Stimulated activated CD4-positive, alpha-beta T cell treated with anti-CD3 and anti-CD28 coated beads, Interleukin-1b, Interleukin-23, amount 100 ng/mL, for 4 hours (primary cell): ENCODE measurements around the gene OCEL1.
"Not testable (repeated sequence)": the region's sequence is repeated elsewhere in the genome, so short reads cannot be mapped to it uniquely, and the experiment has no call there.

Experiments
- DNase-seq, 2 donors: peaks; one replicate each; pipeline ENCODE4 v3.0.0-alpha.2; 2020; ENCODE audit warnings: low read depth in 2 of 2

Gene OCEL1, protein sequence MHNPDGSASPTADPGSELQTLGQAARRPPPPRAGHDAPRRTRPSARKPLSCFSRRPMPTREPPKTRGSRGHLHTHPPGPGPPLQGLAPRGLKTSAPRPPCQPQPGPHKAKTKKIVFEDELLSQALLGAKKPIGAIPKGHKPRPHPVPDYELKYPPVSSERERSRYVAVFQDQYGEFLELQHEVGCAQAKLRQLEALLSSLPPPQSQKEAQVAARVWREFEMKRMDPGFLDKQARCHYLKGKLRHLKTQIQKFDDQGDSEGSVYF

DNA sequence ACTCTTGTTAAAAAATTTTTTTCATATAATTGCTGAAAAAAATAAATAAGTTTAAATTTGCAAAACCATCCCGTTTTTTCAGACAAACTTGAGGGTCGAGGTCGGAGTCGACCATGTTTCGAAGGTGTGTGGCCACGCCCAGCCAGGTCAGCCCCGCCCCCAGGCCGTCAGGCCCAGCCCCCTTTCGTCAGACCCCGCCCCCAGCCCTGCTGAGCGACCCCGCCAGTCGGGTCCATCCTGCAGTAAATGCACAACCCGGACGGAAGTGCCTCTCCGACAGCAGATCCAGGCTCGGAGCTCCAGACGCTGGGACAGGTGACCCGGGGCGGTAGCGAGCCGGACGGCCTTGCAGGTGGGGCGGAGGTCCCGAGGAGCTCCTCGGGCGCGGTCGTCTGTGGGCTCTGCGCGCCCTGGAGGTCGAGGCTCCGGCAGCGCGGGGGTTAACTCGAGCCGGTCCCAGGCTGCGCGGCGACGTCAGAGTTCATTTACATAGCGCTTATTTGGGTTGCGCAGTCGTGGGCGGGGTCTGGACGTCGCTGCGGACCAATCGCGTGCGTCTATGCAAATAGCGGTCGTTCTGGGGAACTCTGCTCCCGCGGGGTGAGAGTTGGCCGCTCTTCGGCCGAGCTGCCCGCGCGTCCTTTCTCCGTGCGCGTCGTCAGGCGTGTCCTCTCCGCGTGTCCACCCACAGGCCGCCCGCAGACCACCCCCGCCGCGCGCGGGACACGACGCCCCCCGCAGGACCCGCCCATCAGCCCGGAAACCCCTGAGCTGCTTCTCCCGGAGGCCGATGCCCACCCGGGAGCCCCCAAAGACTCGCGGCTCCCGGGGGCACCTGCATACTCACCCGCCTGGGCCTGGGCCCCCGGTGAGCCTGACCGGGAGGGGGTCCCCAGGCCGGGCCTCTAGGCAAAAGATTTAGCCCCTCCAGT is at the start of gene OCEL1:
TSS of gene OCEL1 (plus strand) at position 225 of the 932 bp plus-strand sequence. CDS start at position 247, 22 bp downstream.
- DNase-seq, result peak; percentile 95 to 96

DNA sequence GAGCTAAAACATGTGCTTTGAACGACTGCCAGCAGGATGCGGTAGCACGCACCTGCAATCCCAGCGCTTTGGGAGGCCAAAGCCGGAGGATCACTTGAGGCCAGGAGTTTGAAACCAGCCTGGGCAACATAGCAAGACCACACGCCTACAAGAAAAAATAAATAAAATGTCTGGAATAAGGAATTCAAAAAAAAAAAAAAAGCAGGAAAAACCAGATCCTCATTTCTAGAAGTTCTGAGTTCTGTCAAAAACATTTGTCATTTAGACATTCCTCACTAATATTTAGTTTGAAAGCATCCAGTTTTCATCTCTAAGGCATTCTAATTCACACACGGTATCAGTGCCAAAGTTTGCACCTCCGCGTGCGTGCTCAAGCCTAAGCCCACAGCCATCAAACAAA is 47.7 kb upstream of the OCEL1 start:
- no peak for DNase-seq

DNA sequence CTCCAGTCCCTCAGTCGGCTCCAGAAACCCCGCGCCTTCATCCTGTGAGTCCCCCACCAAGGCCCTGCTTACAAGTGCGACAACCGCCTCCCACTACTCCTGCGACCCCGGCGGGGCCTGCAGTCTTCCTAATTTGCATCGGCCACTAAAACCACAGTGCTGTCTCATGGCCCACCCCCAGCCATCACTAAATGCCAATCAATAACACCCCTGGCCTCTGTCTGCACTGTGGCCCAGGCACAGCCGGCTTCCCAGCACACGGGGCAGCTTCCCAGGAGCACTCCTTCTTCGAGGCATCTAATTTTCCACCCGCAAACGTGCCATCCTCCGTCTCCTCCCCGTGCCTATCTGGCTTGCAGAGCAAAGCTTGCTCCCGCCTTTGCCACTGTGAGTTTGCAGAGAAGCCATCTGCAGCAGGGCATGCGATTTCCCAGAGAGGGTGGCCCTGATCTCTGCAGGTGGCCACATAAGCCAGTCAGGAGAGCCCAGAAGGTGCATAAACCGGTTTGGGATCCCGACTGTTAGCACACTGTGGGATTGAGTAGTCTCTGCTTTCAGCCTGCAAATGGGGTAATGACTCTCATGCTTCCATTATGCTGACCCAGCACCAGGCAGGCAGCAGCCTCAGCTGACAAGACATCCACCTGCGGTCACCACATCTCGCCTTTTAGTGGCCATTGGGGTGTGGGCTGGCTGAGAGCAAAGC is 44.9 kb upstream of the OCEL1 start:
- no peak for DNase-seq

DNA sequence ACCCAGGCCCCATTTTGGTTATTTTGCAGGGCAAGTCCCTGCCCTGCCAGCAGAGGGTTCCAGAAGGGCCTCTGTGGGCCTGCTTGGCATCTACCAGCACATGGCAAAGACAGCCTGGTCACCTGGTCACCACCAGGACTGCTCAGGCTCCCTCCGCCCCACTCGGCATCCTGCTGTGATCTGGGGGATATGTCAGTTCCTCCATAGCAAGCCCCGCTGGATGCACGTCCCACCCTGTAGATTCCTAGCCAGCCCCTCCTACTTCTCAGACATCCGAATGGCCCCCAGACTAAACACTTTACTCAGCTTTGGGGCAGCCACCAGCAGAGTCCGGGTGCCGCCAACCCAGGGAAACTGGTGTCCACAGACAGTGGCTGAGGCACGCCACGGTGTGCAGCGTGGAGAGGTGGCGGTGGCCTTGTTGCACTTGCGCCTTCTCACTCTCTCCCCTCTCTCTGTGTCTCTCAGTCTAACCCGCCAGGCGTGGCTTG is 42.7 kb upstream of the OCEL1 start:
- no peak for DNase-seq

DNA sequence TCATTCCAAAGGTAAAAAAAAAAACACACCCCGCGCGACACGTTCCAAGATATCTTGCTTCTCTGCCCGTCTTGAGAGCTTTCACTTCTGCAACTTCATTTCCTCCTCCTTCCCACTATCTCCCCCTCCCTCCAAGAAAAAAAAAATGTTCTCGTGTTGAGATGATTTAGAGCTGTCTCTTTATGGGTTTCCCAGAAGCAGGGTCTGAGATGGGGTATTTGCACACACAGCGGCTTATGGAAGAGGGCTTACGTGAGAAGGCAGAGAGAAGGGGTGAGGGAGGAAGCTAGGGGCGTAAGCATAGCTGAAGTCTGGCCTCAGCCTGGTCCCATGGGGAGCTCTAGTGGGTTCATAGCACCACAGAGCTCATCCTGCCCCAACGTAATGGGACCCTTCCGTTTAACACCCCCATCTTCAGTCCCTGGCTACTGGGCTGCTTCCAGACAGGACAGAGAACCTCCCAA is 42.1 kb upstream of the OCEL1 start:
- no peak for DNase-seq

DNA sequence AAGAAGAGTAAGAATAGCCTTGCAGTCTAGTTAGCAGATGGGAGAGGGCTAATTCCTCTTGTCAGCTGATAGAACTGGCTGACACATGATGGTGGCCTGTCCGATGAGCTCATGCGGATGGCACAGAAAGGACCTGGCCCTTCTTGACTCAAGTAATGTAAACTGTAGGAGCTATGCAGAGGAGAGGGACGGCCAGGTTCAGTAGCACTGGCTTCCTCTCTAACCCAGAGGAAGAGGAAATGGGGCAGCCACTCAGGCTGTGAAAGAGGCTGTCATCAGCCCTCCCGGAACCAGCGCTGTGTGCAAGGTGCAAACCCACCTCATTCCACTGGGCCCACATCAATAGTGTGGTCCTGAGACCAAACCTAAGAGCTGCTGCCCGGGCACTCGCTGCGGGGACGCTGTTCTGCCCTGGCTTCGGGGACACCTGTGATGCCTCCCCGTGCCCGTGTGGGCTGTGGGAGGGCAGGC is 41.6 kb upstream of the OCEL1 start:
- DNase-seq, result peak in 1 of 2 donors; percentile 22

DNA sequence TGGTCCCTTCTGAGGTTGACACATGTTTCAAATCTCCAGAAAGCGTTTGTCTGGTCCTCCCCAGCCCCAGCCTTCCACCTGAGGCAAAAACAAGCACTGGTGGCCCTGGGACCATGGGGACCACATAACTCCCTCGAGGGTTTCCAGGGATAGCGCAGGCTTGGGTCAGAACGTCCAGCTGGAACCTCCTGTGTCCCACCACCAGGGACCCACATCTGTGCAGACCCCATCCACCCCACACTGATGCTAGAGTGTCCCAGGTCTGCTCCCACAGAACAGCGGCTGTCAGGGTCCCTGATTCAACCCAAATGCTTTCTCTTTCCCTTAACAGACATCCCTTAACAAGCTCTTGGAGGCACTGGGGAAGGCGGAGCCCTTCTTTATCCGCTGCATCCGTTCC is 40.4 kb upstream of the OCEL1 start:
- no peak for DNase-seq

DNA sequence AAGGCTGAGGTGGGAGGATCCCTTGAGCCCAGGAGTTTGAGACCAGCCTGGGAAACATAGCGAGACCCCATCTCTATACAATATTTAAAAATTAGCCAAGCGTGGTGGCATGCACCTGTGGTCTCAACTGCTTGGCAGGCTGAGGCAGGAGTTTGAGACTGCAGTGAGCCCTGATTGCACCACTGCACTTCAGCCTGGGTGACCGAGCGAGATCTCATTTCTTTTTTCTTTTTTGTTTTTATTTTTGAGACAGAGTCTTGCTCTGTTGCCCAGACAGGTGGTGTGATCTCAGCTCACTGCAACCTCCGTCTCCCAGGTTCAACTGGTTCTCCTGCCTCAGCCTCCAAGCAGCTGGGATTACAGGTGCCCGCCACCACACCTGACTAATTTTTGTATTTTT is 34.3 kb upstream of the OCEL1 start:
- not testable (repeated sequence) for DNase-seq

DNA sequence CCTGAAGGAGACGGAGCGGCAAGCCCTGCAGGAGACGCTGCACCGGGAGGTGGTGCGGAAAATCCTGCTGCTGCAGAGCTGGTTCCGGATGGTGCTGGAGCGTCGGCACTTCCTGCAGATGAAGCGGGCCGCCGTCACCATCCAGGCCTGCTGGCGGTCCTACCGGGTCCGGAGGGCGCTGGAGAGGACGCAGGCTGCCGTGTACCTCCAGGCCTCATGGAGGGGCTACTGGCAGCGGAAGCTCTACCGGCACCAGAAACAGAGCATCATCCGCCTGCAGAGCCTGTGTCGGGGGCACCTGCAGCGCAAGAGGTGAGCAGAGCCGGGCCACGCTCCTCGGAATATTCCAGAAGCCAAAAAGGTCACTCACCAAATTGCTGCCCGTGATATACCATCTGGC is 33.3 kb upstream of the OCEL1 start:
- no peak for DNase-seq

DNA sequence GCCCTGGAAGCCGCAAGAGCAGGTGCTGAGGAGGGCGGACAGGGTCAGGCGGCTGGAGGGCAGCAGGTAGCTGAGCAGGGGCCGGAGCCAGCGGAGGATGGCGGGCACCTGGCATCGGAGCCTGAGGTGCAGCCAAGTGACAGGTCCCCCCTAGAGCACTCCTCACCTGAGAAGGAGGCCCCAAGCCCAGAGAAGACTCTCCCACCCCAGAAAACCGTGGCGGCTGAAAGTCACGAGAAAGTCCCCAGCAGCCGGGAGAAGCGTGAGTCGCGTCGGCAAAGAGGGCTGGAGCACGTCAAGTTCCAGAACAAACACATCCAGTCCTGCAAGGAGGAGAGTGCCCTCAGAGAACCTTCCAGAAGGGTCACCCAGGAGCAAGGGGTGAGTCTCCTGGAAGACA is 31.4 kb upstream of the OCEL1 start:
- no peak for DNase-seq

DNA sequence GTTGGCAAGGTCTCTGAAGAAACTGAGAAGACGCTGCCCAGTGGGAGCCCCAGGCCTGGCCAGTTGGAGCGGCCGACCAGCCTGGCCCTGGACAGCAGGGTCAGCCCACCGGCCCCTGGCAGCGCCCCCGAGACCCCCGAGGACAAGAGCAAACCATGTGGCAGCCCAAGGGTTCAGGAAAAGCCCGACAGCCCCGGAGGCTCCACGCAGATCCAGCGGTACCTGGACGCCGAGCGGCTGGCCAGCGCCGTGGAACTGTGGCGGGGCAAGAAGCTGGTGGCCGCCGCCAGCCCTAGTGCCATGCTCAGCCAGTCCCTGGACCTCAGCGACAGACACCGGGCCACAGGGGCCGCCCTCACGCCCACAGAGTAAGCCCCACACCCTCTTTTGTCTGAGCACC is 30.9 kb upstream of the OCEL1 start:
- DNase-seq, result no peak

DNA sequence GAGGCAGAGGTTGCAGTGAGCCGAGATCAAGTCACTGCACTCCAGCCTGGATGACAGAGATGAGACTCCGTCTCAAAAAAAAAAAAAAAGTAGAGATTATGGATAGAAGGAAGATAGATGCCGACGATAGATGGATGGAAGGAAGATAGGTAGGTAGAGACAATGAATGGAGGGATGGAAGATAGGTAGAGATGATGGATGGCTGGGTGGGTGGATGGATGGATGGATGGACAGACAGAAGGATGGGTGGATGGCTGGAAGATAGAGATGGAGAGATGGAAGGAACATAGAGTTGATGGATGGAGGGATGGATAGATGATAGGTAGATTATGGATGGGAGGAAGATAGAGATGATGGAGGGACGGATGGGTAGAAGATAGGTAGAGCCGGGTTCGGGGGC is 29.4 kb upstream of the OCEL1 start:
- no peak for DNase-seq

DNA sequence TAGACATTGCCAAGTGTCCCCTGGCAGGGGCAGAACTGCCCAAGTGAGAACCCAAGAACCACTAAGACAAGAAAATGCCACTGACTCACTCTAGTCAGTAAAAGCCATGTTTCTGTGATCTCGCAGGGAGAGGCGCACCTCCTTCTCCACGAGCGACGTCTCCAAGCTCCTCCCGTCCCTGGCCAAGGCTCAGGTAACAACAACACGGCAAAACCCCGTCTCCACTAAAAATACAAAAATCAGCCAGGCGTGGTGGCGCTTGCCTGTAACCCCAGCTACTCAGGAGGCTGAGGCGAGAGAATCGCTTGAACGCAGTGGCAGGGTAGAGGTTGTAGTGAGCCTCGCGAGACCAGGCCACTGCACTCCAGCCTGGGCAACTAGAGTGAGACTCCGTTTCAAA is 28.4 kb upstream of the OCEL1 start:
- DNase-seq, result no peak

DNA sequence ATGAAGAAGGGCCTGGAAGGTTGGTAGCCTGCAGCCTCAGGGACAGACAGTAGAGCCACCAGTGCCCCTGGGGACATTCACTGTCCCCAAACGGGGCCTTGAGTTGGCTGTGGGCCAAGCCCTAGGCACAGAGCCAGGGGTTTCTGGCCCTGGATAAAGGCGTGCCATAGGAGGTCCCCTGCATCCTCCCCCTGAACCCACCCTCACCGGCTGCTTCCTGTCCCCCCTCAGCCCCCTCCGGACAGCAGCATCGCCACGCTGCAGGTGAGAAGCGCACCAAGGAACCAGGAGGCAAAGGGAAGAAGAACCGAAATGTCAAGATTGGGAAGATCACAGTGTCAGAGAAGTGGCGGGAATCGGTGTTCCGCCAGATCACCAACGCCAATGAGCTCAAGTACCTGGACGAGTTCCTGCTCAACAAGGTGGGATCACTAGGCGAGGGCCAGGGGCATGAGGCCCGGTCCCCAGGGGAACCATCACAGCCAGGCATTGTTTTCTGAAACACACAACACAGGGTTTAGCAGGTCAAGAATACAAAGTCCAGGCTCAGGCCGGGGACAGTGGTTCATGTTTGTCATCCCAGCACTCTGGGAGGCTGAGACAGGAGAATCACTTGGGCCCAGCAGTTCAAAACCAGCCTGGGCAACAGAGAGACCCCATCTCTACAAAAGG is 25.5 kb upstream of the OCEL1 start:
- no peak for DNase-seq

DNA sequence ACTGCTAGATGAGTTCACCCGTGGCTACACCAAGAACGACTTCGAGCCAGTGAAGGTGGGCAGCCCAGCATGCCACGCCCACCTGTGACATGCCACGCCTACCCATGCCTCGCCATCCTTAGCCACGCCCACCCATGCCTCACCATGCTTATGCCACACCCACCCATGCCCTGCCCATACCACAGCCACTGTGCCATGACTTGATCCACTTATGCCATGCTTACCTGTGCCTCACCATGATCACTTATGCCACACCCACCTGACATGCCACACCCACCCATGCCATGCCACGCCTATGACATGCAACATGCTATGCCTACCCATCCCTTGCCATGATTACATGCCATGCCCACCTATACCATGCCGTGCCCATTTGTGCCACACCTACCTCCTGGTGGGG is 23.8 kb upstream of the OCEL1 start:
- no peak for DNase-seq

DNA sequence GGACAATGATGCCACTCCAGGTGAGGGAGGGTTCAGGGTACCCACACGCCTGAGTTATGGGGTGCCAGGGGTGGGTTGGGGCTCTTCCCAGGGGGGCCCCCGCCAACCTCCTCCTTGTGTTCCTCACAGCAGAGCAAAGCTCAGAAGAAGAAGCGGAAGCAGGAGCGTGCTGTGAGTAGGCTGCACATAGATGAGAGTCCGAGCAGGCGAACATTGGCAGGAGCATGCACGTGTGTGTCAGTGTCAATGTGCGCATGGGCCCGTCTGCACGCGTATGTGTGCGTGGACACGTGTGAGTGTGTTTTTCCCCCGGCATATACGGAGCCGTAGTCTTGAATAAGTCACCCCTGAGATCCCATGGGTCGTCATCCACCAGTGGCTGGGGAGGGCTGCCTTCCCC is 23.3 kb upstream of the OCEL1 start:
- DNase-seq, result no peak

DNA sequence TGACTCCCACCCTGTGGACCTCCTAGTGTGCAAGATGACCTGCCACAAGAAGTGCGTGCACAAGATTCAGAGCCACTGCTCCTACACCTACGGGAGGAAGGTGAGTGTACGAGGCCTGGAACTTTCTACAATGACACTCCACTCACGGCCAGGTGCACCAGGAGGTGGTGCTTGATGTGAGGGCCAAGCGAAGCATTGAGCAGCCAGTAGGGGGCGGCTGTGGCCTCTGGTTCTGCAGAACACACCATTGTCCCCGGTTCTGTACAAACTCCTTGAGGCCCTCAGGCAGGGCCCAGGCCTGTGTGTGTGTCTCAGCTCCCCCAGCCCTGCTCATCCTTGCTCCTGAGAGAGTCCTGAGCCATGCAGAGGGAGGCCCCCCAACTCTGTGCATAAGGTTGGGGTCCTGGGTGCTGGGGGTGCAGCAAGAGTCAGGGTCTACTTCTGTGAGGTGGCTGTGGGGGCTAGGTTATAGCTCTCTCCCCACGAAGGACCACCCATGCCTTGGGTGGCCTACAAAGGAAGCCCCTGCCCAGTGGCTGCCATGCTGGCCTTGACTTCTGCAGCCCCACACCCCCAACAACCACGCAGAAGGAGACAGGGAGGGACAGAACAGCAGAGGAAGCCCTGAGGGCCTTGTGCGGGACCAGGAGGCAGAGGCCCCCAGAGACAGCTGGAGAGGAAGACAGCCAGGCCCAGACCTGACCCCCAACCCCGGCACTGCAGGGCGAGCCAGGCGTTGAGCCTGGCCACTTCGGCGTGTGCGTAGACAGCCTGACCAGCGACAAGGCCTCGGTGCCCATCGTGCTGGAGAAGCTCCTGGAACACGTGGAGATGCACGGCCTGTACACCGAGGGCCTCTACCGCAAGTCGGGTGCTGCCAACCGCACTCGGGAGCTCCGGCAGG is 20.5 kb upstream of the OCEL1 start:
- peak; percentile 43 to 46 for DNase-seq

DNA sequence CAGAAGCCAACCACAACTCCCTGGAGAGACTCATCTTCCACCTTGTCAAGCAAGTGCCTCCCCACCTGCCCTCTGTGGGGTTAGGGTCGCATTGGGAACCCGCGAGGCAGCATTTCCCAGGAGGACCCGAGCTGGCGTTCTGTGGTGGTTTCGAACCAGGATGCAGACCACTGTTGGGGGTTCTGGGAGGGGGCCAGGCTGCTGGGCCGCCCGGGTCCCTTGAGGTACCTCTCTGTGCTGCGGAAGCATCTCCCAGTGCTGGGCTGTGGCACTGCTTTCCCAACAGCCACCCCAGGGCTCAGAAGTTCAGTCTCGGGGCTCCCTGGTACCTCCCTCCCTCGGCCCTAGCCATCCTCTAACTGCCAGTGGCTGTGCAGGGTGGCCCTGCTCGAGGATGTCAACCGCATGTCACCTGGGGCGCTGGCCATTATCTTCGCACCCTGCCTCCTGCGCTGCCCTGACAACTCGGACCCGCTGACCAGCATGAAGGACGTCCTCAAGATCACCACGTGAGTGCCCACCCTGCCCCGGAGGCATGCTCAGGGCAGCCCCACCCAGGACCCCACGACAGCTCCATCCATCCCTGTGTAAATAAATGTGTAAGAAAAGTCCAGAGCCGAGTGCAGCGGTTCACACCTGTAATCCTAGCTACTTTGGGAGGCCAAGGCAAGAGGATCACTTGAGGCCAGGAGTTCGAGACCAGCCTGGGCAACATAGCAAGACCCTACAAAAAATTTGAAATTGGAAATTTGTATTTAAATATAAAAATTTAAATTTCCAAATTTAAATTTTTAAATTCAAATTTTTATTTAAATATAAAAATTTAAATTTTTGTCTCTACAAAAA is 19.1 kb upstream of the OCEL1 start:
- no peak for DNase-seq
